Endothelial cell of umbilical vein (primary cell): ENCODE measurements around the gene ACSM4. TPM values are rescaled to one million over a fixed set of nuclear protein-coding genes. Genes with fewer than 3 reads are reported as not detected.
A peak's percentile ranks its signal among the peaks of the same experiment; 100 is the strongest.

Experiments used
- BruUV-seq: library from RNA; stranded (reverse); fragments of 400-500 nt; replicated peaks from 2 replicates; lab custom pipeline; 2021; lab: Mats Ljungman, UMichigan
- CTCF ChIA-PET: fragments of 300-600, 350-600 bp; sonication (Branson Sonifier 250); formaldehyde crosslinking; loops from one replicate; lab custom pipeline; 2021; ENCODE audit warnings: antibody characterized with exemption, inconsistent platforms; lab: Charles Lee
- POLR2A ChIA-PET: fragments of 300-600, 350-600 bp; sonication (Branson Sonifier 250); formaldehyde crosslinking; loops from one replicate; lab custom pipeline; 2021; ENCODE audit warnings: antibody characterized with exemption, inconsistent platforms; lab: Charles Lee
- DNase-seq: peaks from one replicate; pipeline ENCODE4 v3.0.0-alpha.2; 2011; ENCODE audit warnings: low read depth, low spot score
- FAIRE-seq: peaks from 2 replicates; lab custom pipeline; 2011; peaks lifted over from hg19 to GRCh38; lab: Jason Lieb, UNC
- H2AFZ ChIP-seq: 2 replicates; pipeline ENCODE4 v1.6.0; 2012; ENCODE audit warnings: low read depth, low read length, control low read depth, inconsistent platforms
- H3K27ac ChIP-seq: 2 replicates; pipeline ENCODE4 v1.5.1; 2011; ENCODE audit warnings: low read depth, mild to moderate bottlenecking, control low read depth, low read length, moderate library complexity; ENCODE audit not compliant: insufficient read depth
- H3K27me3 ChIP-seq, 2 experiments: 2 replicates each; pipeline versions ENCODE4 v1.6.0 to v1.6.1; 2011; ENCODE audit warnings: low read length in 2 of 2, mixed read lengths in 1 of 2; ENCODE audit not compliant: control insufficient read depth in 2 of 2, insufficient read depth in 2 of 2
- H3K36me3 ChIP-seq, 2 experiments: 2 replicates in 1 of 2; 3 replicates in 1 of 2; pipeline ENCODE4 v1.5.1; 2011; ENCODE audit warnings: low read length in 2 of 2, mild to moderate bottlenecking in 1 of 2, moderate library complexity in 1 of 2; ENCODE audit not compliant: control insufficient read depth in 2 of 2, insufficient read depth in 2 of 2; ENCODE audit errors: extremely low read depth in 1 of 2
- H3K4me1 ChIP-seq: 3 replicates; pipeline ENCODE4 v1.5.1; 2011; ENCODE audit warnings: mild to moderate bottlenecking, low read length; ENCODE audit not compliant: control insufficient read depth, insufficient read depth; ENCODE audit errors: extremely low read depth
- H3K4me2 ChIP-seq: 2 replicates; pipeline ENCODE4 v1.6.1; 2011; ENCODE audit warnings: low read length, control low read depth, mixed read lengths; ENCODE audit not compliant: insufficient read depth
- H3K4me3 ChIP-seq, 3 experiments: fragments of 200-600 bp in 1 of 3; sonication (generic), shearing (Covaris generic) in 1 of 3; replicated peaks in 1 of 3; 2 replicates each; pipeline ENCODE4 v1.5.1; 2011 to 2016; ENCODE audit warnings: control low read depth in 3 of 3, low read length in 3 of 3, mild to moderate bottlenecking in 2 of 3, inconsistent platforms in 1 of 3, low read depth in 1 of 3, moderate library complexity in 1 of 3; ENCODE audit not compliant: insufficient read depth in 1 of 3
- H3K79me2 ChIP-seq: 2 replicates; pipeline ENCODE4 v1.6.0; 2012; ENCODE audit warnings: low read length, inconsistent platforms; ENCODE audit not compliant: control insufficient read depth, insufficient read depth
- H3K9ac ChIP-seq: replicated peaks from 2 replicates; pipeline ENCODE3; 2011; ENCODE audit warnings: low read length, control low read depth; ENCODE audit not compliant: insufficient read depth; ENCODE audit errors: extremely low read depth
- H3K9me1 ChIP-seq: replicated peaks from 3 replicates; pipeline ENCODE4 v1.6.0; 2011; ENCODE audit warnings: mild to moderate bottlenecking, low read length; ENCODE audit not compliant: control insufficient read depth, insufficient read depth; ENCODE audit errors: extremely low read depth
- H3K9me3 ChIP-seq: replicated peaks from 2 replicates; pipeline ENCODE4 v1.5.1; 2012; ENCODE audit warnings: low read length, inconsistent platforms; ENCODE audit not compliant: control insufficient read depth, insufficient read depth
- H4K20me1 ChIP-seq: replicated peaks from 2 replicates; pipeline ENCODE3; 2011; ENCODE audit warnings: mild to moderate bottlenecking, low read length; ENCODE audit not compliant: control insufficient read depth, insufficient read depth; ENCODE audit errors: extremely low read depth
- CTCF ChIP-seq, 2 donors: IDR thresholded peaks; 1 replicate in 1 of 2; 2 replicates in 1 of 2; pipeline ENCODE4 v1.5.1; 2011; ENCODE audit warnings: low read length in 2 of 2, mild to moderate bottlenecking in 2 of 2, moderate library complexity in 2 of 2, control low read depth in 1 of 2, inconsistent platforms in 1 of 2, low read depth in 1 of 2; ENCODE audit not compliant: insufficient read depth in 1 of 2; ENCODE audit errors: extremely low read depth in 1 of 2
- FOS ChIP-seq: IDR thresholded peaks from 2 replicates; pipeline ENCODE4 v1.6.1; 2011; ENCODE audit warnings: mild to moderate bottlenecking, low read length, moderate library complexity, borderline replicate concordance; ENCODE audit not compliant: insufficient read depth
- JUN ChIP-seq: IDR thresholded peaks from 2 replicates; pipeline ENCODE4 v1.6.1; 2011; ENCODE audit warnings: borderline replicate concordance, low read depth; ENCODE audit not compliant: insufficient read length, insufficient read depth
- MYC ChIP-seq: IDR thresholded peaks from one replicate; pipeline ENCODE4 v1.6.1; 2011; ENCODE audit warnings: mild to moderate bottlenecking, low read depth, low read length
- POLR2AphosphoS5 ChIP-seq: IDR thresholded peaks from 2 replicates; pipeline ENCODE4 v1.6.1; 2012; ENCODE audit warnings: low read depth, mild to moderate bottlenecking, control low read depth, low read length, moderate library complexity; ENCODE audit not compliant: insufficient read depth
- dilution Hi-C: fragments of 300-500 bp; cut with MboI; formaldehyde crosslinking; loops from one replicate; pipeline ENCODE4 v1.15.0; 2019; ENCODE audit warnings: low sequenced_read_pairs; ENCODE audit not compliant: extremely low pct_ligation_motif_present
- intact Hi-C: fragments of 100-400 bp; cut with micrococcal nuclease; formaldehyde crosslinking; loops from one replicate; pipeline ENCODE4 v1.10.0; 2022
- polyA plus RNA-seq, 4 experiments: library from polyadenylated mRNA; depleted of rRNA in 3 of 4; stranded (reverse) in 3 of 4; unstranded in 1 of 4; fragments of >200 nt; gene quantifications; 2 replicates each; pipeline versions ENCODE4 v1.2.1 to v1.2.3, GENCODE V29; 2011 to 2012; ENCODE audit warnings: missing spikeins in 1 of 4
- total RNA-seq: library from RNA; stranded (reverse); gene quantifications from 2 replicates; pipeline ENCODE4 v1.2.3, GENCODE V29; 2021
- TF ChIP-seq, protein P1 (sequence below): IDR thresholded peaks from 2 replicates; pipeline ENCODE4 v1.6.1; 2011; ENCODE audit not compliant: insufficient read depth, insufficient read length

ACSM4 gene
- total and polyA plus RNA-seq, 2 donors (not counting 3 experiments of a cell fraction or from before 2014, with no cell fraction given), result not detected

- no peak for TF ChIP-seq CTCF (IDR thresholded peaks at IDR 0.05; ENCODE audit: extremely low read depth in 1 of 2, insufficient read depth in 1 of 2, low read depth in 1 of 2, low read length in 2 of 2)
- H3K4me2 ChIP-seq, result no peak overlapping the region
- no peak overlapping the region for H2AFZ ChIP-seq
- H3K9me3 ChIP-seq, result no peaks in the 10 kb centered on the region
- intact Hi-C loops (no loop called here), dilution Hi-C loops (no loop called here)
- H3K4me3 ChIP-seq, result no peak overlapping the region
- no peaks in the 10 kb centered on the region for H3K9me1 ChIP-seq
- no peak overlapping the region for H3K9ac ChIP-seq
- peaks cover 22% of the 10 kb centered on the region for H3K4me1 ChIP-seq
- DNase-seq, result no peak
- no peak overlapping the region for H3K27ac ChIP-seq
- ChIA-PET POLR2A (no interaction called here), CTCF (no interaction called here)
- no peaks in the 10 kb centered on the region for H3K27me3 ChIP-seq
- no TSS peak for BruUV-seq
- no peaks in the 10 kb centered on the region for H3K36me3 ChIP-seq
- no peaks in the 10 kb centered on the region for H4K20me1 ChIP-seq
- FAIRE-seq, result no peak
- H3K79me2 ChIP-seq, result no peaks in the 10 kb centered on the region
Observed at GRCh38 chr12:7346551-7347225, 42.8 kb downstream of the ACSM4 start.

DNA sequence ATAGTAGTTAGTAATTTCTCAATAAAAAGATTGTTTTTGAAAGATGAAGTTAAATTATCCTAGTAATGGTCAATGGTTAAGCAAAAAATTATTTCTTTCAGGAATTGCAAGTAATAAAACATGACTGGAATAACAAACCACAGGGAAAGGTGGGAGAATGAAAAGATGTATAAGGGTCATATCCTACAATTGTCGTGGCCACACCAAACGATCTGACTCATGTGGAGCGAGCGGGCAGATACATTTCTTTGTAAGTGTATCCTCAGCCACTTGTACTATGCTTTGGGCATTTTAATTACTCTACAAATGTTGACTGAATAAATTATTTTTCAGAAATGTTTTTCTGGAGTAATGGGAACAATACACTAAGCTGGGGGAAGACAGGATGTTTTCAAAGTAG lies 45.5 kb downstream of the ACSM4 start:
- no peak overlapping the region for H3K4me3 ChIP-seq
- H3K4me2 ChIP-seq, result peak overlapping the region; percentile 70
- intact Hi-C loops (loop anchor here (2.0 kb wide), 1 partner anchor 83 kb away; no protein-coding TSS in a partner anchor), dilution Hi-C loops (no loop called here)
- H3K4me1 ChIP-seq, result peaks cover 37% of the 10 kb centered on the region
- no peaks in the 10 kb centered on the region for H3K79me2 ChIP-seq
- H3K9ac ChIP-seq, result peak overlapping the region; percentile 4
- H2AFZ ChIP-seq, result no peak overlapping the region
- no peaks in the 10 kb centered on the region for H3K36me3 ChIP-seq
- no peaks in the 10 kb centered on the region for H3K9me3 ChIP-seq
- FAIRE-seq, result peak; percentile 84
- peak overlapping the region; percentile 48 for H3K27ac ChIP-seq
- no TSS peak for BruUV-seq
- H4K20me1 ChIP-seq, result no peaks in the 10 kb centered on the region
- H3K27me3 ChIP-seq, result no peaks in the 10 kb centered on the region
- CTCF ChIA-PET, result interaction anchor here (0.8 to 1.4 kb wide), 5 partner anchors 19 to 611 kb away, joined by 3 to 7 read pairs (median 3); no protein-coding TSS in a partner anchor
- DNase-seq, result peak; percentile 91
- H3K9me1 ChIP-seq, result no peaks in the 10 kb centered on the region
- POLR2A ChIA-PET, result no interaction called here
- peak; percentile 70 for TF ChIP-seq JUN
- TF ChIP-seq POLR2AphosphoS5, result peak; percentile 48
- no peak for TF ChIP-seq MYC
- peak; percentile 73 for TF ChIP-seq FOS
- TF ChIP-seq, protein P1, sequence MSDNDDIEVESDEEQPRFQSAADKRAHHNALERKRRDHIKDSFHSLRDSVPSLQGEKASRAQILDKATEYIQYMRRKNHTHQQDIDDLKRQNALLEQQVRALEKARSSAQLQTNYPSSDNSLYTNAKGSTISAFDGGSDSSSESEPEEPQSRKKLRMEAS, result no peak
